ENCODE data around the gene KCNH2. TPM values are rescaled to one million over a fixed set of nuclear protein-coding genes. Genes with fewer than 3 reads are reported as not detected.

The KCNH2 gene
- total and polyA plus RNA-seq, 2 experiments from 2014 or later, result 48.0 to 110 TPM

- DNase-seq (ENCODE audit: low read depth in 1 of 2, low spot score in 1 of 2), result peak; percentile 23 to 80
- H3K36me3 ChIP-seq, result peaks cover 7% of the 10 kb centered on the region
- peak overlapping the region; percentile 95 for H3K27ac ChIP-seq
- TF ChIP-seq CTCF (IDR thresholded peaks at IDR 0.05; ENCODE audit: low read depth, low read length), result peak; percentile 18
- no peaks in the 10 kb centered on the region for H3K27me3 ChIP-seq
- peak overlapping the region; percentile 25 for H3K4me3 ChIP-seq
- no peaks in the 10 kb centered on the region for H3K9me3 ChIP-seq (ENCODE audit: low read depth)
- peaks cover 52% of the 10 kb centered on the region for H3K4me1 ChIP-seq (ENCODE audit: low read depth)
Measured at GRCh38 chr7:150974468-150975391, 3.4 kb downstream of the KCNH2 start.

DNA sequence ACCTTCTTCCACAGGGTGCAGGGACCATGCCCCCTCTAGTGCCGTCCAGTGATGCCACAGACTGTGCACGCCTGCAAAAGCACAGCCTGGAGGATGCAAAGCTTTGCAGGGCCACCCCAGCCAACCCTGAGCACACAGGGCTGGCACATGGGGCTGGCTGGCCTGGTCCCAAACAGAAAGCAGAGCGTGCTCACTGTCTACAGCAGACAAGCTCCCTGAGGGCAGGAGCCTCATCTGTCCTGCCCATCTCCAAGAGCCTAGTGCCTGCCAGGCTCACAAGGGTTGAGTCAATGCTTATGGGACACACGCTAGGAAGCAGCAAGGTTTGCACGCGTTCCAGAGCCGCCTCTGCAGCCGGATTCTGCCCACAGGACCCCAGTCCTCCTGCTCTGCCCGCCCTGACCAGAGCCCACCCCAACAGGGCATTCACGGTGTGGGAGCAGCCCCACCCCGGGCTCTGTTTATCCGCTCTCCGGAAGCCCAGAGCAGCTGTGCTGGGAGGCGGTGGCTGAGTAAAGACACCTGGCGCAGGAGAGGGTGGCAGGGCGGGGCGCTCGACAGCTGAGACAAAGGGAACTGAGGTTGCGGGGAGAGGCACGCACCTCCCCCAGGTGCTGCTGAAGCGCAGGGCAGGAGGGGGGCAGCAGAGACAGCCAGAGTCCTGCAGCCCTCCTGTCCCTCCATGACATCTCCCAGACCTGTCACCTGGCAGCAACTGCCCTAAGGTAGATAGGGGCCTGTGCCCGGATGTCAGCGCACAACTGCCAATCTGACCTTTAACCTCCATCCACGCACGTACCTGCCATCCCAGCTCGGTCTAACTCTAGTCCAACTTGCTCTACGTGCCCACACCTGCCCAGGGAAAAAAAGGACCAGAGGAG lies 4.3 kb downstream of the KCNH2 start:
- no peak for DNase-seq (ENCODE audit: low read depth in 1 of 2, low spot score in 1 of 2)
- TF ChIP-seq CTCF (IDR thresholded peaks at IDR 0.05; ENCODE audit: low read depth, low read length), result no peak
- H3K27me3 ChIP-seq, result no peaks in the 10 kb centered on the region
- no peak overlapping the region for H3K4me3 ChIP-seq
- peaks cover 57% of the 10 kb centered on the region for H3K4me1 ChIP-seq (ENCODE audit: low read depth)
- peak overlapping the region; percentile 27 for H3K27ac ChIP-seq
- H3K36me3 ChIP-seq, result peaks cover 7% of the 10 kb centered on the region
- H3K9me3 ChIP-seq (ENCODE audit: low read depth), result no peaks in the 10 kb centered on the region

DNA sequence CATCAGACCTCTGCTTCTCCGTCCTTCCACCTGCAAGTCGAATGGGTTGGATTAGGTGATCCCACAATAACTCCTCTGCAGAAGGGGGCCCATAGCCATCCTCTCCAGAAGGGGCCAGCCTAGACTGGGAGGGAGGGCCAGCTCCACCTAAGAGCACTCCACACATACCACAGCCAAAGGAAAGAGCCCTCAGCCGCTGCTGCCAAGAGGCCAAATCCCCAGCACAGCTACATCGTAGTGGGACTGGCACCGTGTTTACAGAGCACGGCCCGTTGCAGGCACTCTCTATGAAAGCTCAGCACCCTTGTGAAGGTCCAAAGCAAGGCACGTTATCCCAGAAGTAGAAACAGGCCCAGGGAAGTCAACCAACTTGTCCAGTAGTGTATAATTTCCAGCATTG lies 5.4 kb downstream of the KCNH2 start:
- peak overlapping the region; percentile 80 for H3K27ac ChIP-seq
- no peak for TF ChIP-seq CTCF (IDR thresholded peaks at IDR 0.05; ENCODE audit: low read depth, low read length)
- no peaks in the 10 kb centered on the region for H3K9me3 ChIP-seq (ENCODE audit: low read depth)
- H3K4me3 ChIP-seq, result no peak overlapping the region
- H3K4me1 ChIP-seq (ENCODE audit: low read depth), result peaks cover 66% of the 10 kb centered on the region
- no peaks in the 10 kb centered on the region for H3K27me3 ChIP-seq
- no peak for DNase-seq (ENCODE audit: low read depth in 1 of 2, low spot score in 1 of 2)
- peaks cover 7% of the 10 kb centered on the region for H3K36me3 ChIP-seq

- no peaks in the 10 kb centered on the region for H3K9me3 ChIP-seq (ENCODE audit: low read depth)
- H3K27ac ChIP-seq, result peak overlapping the region; percentile 80
- no peak overlapping the region for H3K4me3 ChIP-seq
- peaks cover 73% of the 10 kb centered on the region for H3K4me1 ChIP-seq (ENCODE audit: low read depth)
- TF ChIP-seq CTCF (IDR thresholded peaks at IDR 0.05; ENCODE audit: low read depth, low read length), result no peak
- peaks cover 7% of the 10 kb centered on the region for H3K36me3 ChIP-seq
- H3K27me3 ChIP-seq, result no peaks in the 10 kb centered on the region
- peak in 1 of 2 donors; percentile 34 for DNase-seq (ENCODE audit: low read depth in 1 of 2, low spot score in 1 of 2)
Measured at GRCh38 chr7:150972023-150972468, 6.1 kb downstream of the KCNH2 start.

DNA sequence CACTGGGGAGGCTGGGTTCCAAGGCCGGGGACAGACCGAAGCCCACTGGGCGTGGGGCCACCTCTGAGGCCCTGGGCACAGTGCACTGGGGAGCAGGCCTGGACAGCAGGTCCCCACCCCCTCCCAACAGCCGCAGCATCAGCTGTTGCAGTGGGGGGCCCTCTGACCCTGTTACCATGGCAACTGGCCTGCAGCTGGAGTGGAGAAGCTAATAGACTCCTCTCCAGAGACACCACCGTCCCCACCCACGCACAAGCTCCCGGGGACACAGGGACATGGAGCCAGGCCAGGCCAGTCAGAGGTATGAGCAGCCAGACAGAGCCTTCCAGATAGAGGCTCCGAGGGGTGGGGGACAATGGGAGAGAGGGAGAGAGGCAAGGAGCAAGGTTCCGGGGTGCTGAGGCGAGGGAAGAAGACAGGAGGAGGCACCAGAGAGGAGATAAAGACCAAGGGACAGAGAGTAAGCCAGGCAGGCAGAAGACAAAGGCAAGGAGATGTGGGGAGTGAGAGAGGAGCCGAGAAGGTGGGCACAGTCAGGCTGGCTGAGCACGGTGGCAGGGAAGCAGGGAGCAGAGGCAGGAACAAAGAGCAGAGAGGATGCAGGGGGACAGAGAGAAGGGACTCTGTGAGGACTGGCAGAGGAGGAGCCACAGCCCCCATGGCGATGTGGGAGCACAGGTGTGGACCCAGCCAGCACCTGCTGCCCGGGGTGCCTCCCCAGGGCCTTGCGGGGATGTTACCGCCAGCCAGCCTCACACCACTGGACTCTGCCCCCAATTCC lies 6.7 kb downstream of the KCNH2 start:
- Histone ChIP-seq H3K4me1 (ENCODE audit: low read depth) (peaks cover 79% of the 10 kb centered on the region), H3K36me3 (peaks cover 7% of the 10 kb centered on the region), H3K4me3 (no peak overlapping the region), H3K27ac (peak overlapping the region; percentile 80), H3K9me3 (ENCODE audit: low read depth) (no peaks in the 10 kb centered on the region), H3K27me3 (no peaks in the 10 kb centered on the region)
- no peak for DNase-seq (ENCODE audit: low read depth in 1 of 2, low spot score in 1 of 2)
- TF ChIP-seq CTCF (IDR thresholded peaks at IDR 0.05; ENCODE audit: low read depth, low read length), result no peak
